Endodermal cell (in vitro differentiated cells): ENCODE results near the gene CMPK1. TPM values are rescaled to one million over a fixed set of nuclear protein-coding genes. Genes with fewer than 3 reads are reported as not detected.

Experiments
- DNase-seq: peaks from one replicate; pipeline ENCODE4 v3.0.0-alpha.2; 2017
- H3K27ac ChIP-seq: 2 replicates; pipeline ENCODE4 v1.5.1; 2013; ENCODE audit warnings: mild to moderate bottlenecking, low read depth, low read length, moderate library complexity
- H3K27me3 ChIP-seq: 2 replicates; pipeline ENCODE4 v1.6.1; 2013; ENCODE audit warnings: mild to moderate bottlenecking, low read length, moderate library complexity; ENCODE audit not compliant: insufficient read depth, control insufficient read depth, poor library complexity, severe bottlenecking
- H3K36me3 ChIP-seq: 2 replicates; pipeline ENCODE4 v1.7.0; 2013; ENCODE audit warnings: mild to moderate bottlenecking, low read length, moderate library complexity; ENCODE audit not compliant: control insufficient read depth, insufficient read depth
- H3K4me1 ChIP-seq: one replicate; pipeline ENCODE4 v1.7.0; 2013; ENCODE audit warnings: low read length; ENCODE audit not compliant: control insufficient read depth, insufficient read depth
- H3K4me3 ChIP-seq: 2 replicates; pipeline ENCODE4 v1.5.1; 2013; ENCODE audit warnings: mild to moderate bottlenecking, low read length, moderate library complexity
- H3K9ac ChIP-seq: 2 replicates; pipeline ENCODE4 v1.6.1; 2013; ENCODE audit warnings: mild to moderate bottlenecking, low read length, moderate library complexity; ENCODE audit not compliant: poor library complexity, severe bottlenecking; ENCODE audit errors: extremely low read depth
- H3K9me3 ChIP-seq: 2 replicates; pipeline ENCODE4 v1.6.1; 2013; ENCODE audit warnings: mild to moderate bottlenecking, low read length, moderate library complexity; ENCODE audit not compliant: control insufficient read depth
- H3K27ac Mint-ChIP-seq: 2 replicates; pipeline ENCODE4 v1.8.0; 2020; ENCODE audit warnings: mixed read lengths
- H3K27me3 Mint-ChIP-seq: 2 replicates; pipeline ENCODE4 v1.8.0; 2021; ENCODE audit warnings: mild to moderate bottlenecking, mixed read lengths; ENCODE audit not compliant: insufficient read depth
- H3K36me3 Mint-ChIP-seq: 2 replicates; pipeline ENCODE4 v1.8.0; 2020; ENCODE audit warnings: low read depth, mixed read lengths
- H3K4me1 Mint-ChIP-seq: 2 replicates; pipeline ENCODE4 v1.8.0; 2020; ENCODE audit warnings: mixed read lengths
- H3K4me3 Mint-ChIP-seq: 2 replicates; pipeline ENCODE4 v1.8.0; 2020; ENCODE audit warnings: mild to moderate bottlenecking, moderate library complexity, mixed read lengths
- H3K9me3 Mint-ChIP-seq: 2 replicates; pipeline ENCODE4 v1.8.0; 2020; ENCODE audit warnings: mild to moderate bottlenecking, mixed read lengths
- WGBS, 2 experiments: methylation state at CpG; one replicate each; pipeline versions ENCODE4 v1.1.5 to v1.1.7; 2013; ENCODE audit warnings: missing lambda C conversion rate in 2 of 2, mixed read lengths in 1 of 2; ENCODE audit not compliant: insufficient coverage in 1 of 2, insufficient read length in 1 of 2; 5-methylcytosine and 5-hydroxymethylcytosine counted together
- total RNA-seq, 2 donors: library from RNA; stranded (reverse); fragmentation: NEBNext Ultra II Directional in 1 of 2; extraction: Animal tissue kit (Norgen Biotek cat#: 25700) in 1 of 2; gene quantifications; 2 replicates in 1 of 2; 3 replicates in 1 of 2; pipeline ENCODE4 v1.2.1, GENCODE V29; 2021
- TF ChIP-seq, protein P1 (sequence below): fragments of 200-600 bp; sonication (generic); conservative IDR thresholded peaks from 2 replicates; pipeline ENCODE4 v1.5.0; 2021; ENCODE audit warnings: antibody characterized with exemption, mild to moderate bottlenecking

CMPK1 gene
- total RNA-seq, 2 donors from 2014 or later, result 41.6 to 42.0 TPM

DNA sequence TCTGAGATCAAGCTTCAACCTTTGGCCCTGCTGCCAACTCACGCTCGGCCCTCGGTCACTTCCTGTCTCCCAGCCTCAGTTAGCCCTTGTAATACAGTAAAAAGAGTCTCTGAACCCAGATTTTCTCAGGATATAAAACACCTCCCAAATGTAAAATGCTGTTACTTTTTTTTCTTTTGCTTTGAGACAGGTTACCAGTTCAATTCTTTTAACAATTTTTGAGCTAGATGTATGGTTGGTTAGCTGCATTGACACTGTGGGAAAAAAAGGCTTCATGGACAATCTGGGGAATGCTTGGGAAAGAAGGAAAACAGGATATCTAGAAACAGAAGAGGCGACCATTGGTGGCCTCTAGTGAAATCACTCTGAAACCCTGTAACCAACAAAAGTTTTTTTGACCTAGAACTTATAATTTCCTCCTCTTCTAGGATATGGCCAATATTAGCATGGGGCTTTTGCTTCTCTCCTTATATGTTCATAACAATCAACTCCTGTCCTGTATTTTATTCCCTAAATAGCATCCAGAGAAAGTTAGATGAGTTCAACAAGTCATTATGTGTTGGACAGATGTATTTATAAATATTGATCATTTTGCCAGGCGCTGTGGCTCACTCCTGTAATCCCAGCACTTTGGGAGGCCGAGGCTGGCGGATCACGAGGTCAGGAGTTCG lies 1.3 kb downstream of the CMPK1 start:
- Mint-ChIP-seq H3K36me3 (peaks cover 3% of the 10 kb centered on the region), H3K4me1 (peaks cover 6% of the 10 kb centered on the region), H3K27me3 (no peaks in the 10 kb centered on the region), H3K9me3 (no peaks in the 10 kb centered on the region), H3K4me3 (no peak overlapping the region), H3K27ac (peak overlapping the region; percentile 98)
- H3K36me3 ChIP-seq, result peaks cover 9% of the 10 kb centered on the region
- 55 to 58% methylated on average over 8 to 9 of the region's 9 CpGs for WGBS, 2 experiments
- no peak for DNase-seq
- peak overlapping the region; percentile 81 for H3K4me3 ChIP-seq
- peak overlapping the region; percentile 95 for H3K27ac ChIP-seq
- TF ChIP-seq, protein P1, sequence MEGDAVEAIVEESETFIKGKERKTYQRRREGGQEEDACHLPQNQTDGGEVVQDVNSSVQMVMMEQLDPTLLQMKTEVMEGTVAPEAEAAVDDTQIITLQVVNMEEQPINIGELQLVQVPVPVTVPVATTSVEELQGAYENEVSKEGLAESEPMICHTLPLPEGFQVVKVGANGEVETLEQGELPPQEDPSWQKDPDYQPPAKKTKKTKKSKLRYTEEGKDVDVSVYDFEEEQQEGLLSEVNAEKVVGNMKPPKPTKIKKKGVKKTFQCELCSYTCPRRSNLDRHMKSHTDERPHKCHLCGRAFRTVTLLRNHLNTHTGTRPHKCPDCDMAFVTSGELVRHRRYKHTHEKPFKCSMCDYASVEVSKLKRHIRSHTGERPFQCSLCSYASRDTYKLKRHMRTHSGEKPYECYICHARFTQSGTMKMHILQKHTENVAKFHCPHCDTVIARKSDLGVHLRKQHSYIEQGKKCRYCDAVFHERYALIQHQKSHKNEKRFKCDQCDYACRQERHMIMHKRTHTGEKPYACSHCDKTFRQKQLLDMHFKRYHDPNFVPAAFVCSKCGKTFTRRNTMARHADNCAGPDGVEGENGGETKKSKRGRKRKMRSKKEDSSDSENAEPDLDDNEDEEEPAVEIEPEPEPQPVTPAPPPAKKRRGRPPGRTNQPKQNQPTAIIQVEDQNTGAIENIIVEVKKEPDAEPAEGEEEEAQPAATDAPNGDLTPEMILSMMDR, result no peak
- no peaks in the 10 kb centered on the region for H3K27me3 ChIP-seq
- H3K9ac ChIP-seq, result peak overlapping the region; percentile 84
- H3K4me1 ChIP-seq, result no peaks in the 10 kb centered on the region
- H3K9me3 ChIP-seq, result no peaks in the 10 kb centered on the region

DNA sequence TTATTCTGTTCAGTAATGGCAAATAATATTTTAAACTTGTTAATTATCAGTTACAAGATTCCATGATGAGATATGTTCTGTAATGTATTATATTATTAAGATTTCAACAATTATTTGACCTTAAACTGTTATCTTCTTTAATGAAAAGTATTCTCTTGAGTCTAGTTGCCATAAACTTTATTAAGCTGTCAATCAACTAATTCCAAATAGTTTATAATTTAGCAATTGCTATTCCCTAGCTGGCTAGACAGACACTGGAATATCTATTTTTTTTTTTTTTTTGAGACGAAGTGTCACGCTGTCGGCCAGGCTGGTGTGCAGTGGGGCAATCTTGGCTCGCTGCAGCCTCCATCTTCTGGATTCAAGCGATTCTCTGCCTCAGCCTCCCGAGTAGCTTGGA lies 3.8 kb downstream of the CMPK1 start:
- WGBS, 2 experiments, result 88 to 100% methylated on average over 1 to 6 of the region's 6 CpGs
- H3K27me3 Mint-ChIP-seq, result no peaks in the 10 kb centered on the region
- H3K36me3 Mint-ChIP-seq, result peaks cover 9% of the 10 kb centered on the region
- peaks cover 6% of the 10 kb centered on the region for H3K4me1 Mint-ChIP-seq
- no peak for DNase-seq
- Histone ChIP-seq H3K36me3 (peaks cover 9% of the 10 kb centered on the region), H3K9ac (no peak overlapping the region), H3K27me3 (no peaks in the 10 kb centered on the region), H3K9me3 (no peaks in the 10 kb centered on the region), H3K4me1 (no peaks in the 10 kb centered on the region), H3K4me3 (no peak overlapping the region), H3K27ac (no peak overlapping the region)
- H3K9me3 Mint-ChIP-seq, result no peaks in the 10 kb centered on the region
- TF ChIP-seq, protein P1, result no peak
- no peak overlapping the region for H3K27ac Mint-ChIP-seq
- H3K4me3 Mint-ChIP-seq, result no peak overlapping the region

DNA sequence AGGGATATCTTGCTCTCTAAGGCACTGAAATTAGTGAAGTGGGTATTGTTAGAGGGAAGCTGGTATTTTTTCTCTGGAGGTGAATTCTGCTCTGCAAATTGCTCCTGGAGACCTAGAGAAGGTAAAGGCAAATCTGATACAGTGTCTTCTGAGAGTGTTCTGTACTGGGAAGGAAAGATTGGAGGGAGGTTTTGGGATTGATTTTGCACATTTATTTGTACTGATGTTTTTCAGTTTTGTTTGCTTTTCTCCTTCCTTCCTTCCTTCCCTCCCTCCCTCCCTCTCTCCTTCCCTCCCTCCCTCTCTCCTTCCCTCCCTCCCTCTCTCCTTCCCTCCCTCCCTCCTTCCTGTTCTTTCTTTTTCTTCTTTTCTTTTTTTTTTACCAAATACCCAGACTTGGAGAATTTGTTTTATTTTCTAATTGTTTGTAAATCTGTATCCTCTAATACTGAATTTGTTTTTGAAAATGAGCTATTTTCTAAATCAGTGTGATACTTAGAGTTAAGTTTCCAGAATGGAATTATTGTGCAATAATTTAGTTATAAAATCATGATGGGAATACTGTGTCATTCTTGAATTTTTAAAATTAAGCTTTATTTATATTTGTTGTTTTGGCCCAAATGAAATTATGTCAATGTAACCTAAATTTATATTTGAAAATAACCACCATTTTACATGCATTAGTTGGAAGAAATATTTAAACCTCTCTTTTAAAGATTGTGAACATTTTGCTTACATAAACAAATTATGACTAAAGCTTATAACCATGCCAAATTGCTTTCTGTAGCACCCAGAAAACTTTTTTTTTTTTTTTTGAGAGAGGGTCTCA lies 4.9 kb downstream of the CMPK1 start:
- Mint-ChIP-seq H3K4me1 (peaks cover 6% of the 10 kb centered on the region), H3K27ac (peak overlapping the region; percentile 48), H3K9me3 (no peaks in the 10 kb centered on the region), H3K36me3 (peaks cover 12% of the 10 kb centered on the region), H3K27me3 (no peaks in the 10 kb centered on the region), H3K4me3 (no peak overlapping the region)
- DNase-seq, result no peak
- Histone ChIP-seq H3K27me3 (no peaks in the 10 kb centered on the region), H3K4me3 (no peak overlapping the region), H3K36me3 (peaks cover 9% of the 10 kb centered on the region), H3K9me3 (no peaks in the 10 kb centered on the region), H3K4me1 (no peaks in the 10 kb centered on the region), H3K9ac (no peak overlapping the region), H3K27ac (no peak overlapping the region)
- TF ChIP-seq, protein P1, result no peak
